ENCODE data around the gene SZRD1. TPM values are rescaled to one million over a fixed set of nuclear protein-coding genes. Genes with fewer than 3 reads are reported as not detected.

The SZRD1 gene
- total and polyA plus RNA-seq, 9 of the 15 experiments (the other 6 are each of a cell fraction or from before 2014, with no cell fraction given), result 3.9 to 149 (median 82.5) TPM

- TF ChIP-seq FOSL1 (tag; conservative IDR thresholded peaks at IDR 0.05) (0 out of 2 replicates have a peak, but pooled peaks have one; percentile 17), MCM5 (IDR thresholded peaks at IDR 0.05; ENCODE audit: low read depth) (no peak), RFX5 (IDR thresholded peaks at IDR 0.05; ENCODE audit: low read depth, low read length) (no peak), ZBTB1 (CRISPR knock-in tag; IDR thresholded peaks at IDR 0.05; ENCODE audit: borderline replicate concordance, low read depth) (no peak; the same call in 1 of the 2 replicates), GATAD2A (IDR thresholded peaks at IDR 0.05) (no peak), ELK3 (CRISPR knock-in tag; IDR thresholded peaks at IDR 0.05) (no peak), CHAMP1 (IDR thresholded peaks at IDR 0.05) (no peak), JUNB (CRISPR knock-in tag; conservative IDR thresholded peaks at IDR 0.05) (no peak), ZNF766 (CRISPR knock-in tag; conservative IDR thresholded peaks at IDR 0.05) (peak; percentile 38; the same call in 1 of the 2 replicates), POLR2G (IDR thresholded peaks at IDR 0.05; ENCODE audit: low read depth, low read length) (no peak), ZBTB40 (IDR thresholded peaks at IDR 0.05) (peak; percentile 64), ZBTB40 (CRISPR knock-in tag; IDR thresholded peaks at IDR 0.05) (no peak; the same call in 1 of the 2 replicates), ZNF217 (CRISPR knock-in tag; IDR thresholded peaks at IDR 0.05) (no peak), TSC22D4 (tag; IDR thresholded peaks at IDR 0.05) (no peak), ELF1 (tag; IDR thresholded peaks at IDR 0.05) (no peak), ZNF707 (CRISPR knock-in tag; conservative IDR thresholded peaks at IDR 0.05) (no peak), TARDBP (IDR thresholded peaks at IDR 0.05) (no peak)
Observed at GRCh38 chr1:16352842-16353535, 14.1 kb upstream of the SZRD1 start (continued).
